Measurements from ENCODE around the gene DSCAML1.

Gene DSCAML1

GRCh38 chr11:117498791-117499190 is 298.2 kb downstream of the DSCAML1 start:
- Histone ChIP-seq H3K27me3 (replicated peaks; ENCODE audit: control insufficient read depth, insufficient read depth, low read length) (peaks cover 72% of the 10 kb centered on the region), H3K4me1 (ENCODE audit: control insufficient read depth, insufficient read depth, low read length) (no peaks in the 10 kb centered on the region), H3K9ac (ENCODE audit: low read length) (no peak overlapping the region), H3K9me3 (ENCODE audit: control insufficient read depth, low read length) (no peaks in the 10 kb centered on the region), H3K36me3 (ENCODE audit: control insufficient read depth, insufficient read depth, low read length, severe bottlenecking) (no peaks in the 10 kb centered on the region), H3K4me3 (ENCODE audit: low read length) (no peak overlapping the region)
- no peak for DNase-seq (ENCODE audit: low read depth)

DNA sequence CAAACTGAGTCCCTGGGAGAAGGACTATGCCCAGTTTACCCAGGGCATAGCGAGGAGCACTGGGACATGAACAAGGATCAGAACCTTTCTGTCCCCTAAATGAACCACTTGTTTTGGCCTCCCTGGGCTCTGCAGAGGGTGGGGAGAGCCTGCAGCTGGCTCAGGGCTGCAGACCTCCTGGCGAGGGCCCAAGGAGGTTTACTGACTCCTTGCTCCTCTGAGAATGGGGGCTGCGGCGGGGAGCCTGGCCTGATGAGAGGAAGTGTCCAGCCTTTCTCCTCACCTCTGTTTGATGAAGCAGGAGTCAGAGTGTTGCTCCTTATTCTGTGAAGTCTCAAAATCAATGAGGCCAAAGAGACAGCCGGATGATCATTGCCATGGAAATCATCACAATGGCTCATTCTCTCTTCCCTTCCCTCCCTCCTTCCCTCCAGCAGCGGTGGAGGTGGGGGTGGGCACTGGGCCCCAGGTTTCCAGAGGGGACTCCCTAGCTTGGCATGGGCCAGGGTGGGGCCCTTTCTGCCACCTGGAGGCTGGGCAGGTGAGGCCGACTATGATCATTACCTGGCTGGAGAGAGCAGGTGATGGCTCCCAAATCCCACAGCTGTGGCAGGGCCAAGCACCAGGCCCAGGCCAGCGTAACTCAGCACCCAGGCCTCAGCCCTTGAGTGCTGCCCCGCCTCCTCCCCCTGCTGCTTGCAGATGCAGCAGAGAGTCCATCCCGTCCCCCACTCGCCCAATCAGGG is 299.6 kb downstream of the DSCAML1 start:
- Histone ChIP-seq H3K9me3 (ENCODE audit: control insufficient read depth, low read length) (no peaks in the 10 kb centered on the region), H3K36me3 (ENCODE audit: control insufficient read depth, insufficient read depth, low read length, severe bottlenecking) (no peaks in the 10 kb centered on the region), H3K9ac (ENCODE audit: low read length) (no peak overlapping the region), H3K27me3 (replicated peaks; ENCODE audit: control insufficient read depth, insufficient read depth, low read length) (peaks cover 66% of the 10 kb centered on the region), H3K4me1 (ENCODE audit: control insufficient read depth, insufficient read depth, low read length) (no peaks in the 10 kb centered on the region), H3K4me3 (ENCODE audit: low read length) (no peak overlapping the region)
- no peak for DNase-seq (ENCODE audit: low read depth)

DNA sequence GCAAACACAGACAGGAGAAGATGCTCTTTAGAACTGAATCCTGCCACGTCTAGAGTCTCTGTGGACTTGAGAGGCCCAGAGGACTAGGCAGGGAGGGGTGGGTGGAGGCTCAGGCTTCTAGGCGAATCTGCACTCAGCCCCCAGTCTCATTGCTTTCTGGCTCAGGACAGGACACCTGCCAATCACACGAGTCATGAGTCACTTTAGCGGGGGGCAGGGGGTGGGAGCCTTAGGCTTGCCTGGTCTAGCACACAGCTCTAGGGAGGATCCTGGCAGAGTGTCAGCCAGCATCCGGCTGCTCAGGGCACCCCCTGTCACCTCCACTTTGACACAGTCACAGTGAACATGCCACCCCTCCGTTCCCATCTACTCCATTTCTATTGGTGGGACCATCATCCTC is 301.7 kb downstream of the DSCAML1 start:
- H3K9me3 ChIP-seq (ENCODE audit: control insufficient read depth, low read length) = no peaks in the 10 kb centered on the region
- peaks cover 62% of the 10 kb centered on the region for H3K27me3 ChIP-seq (replicated peaks; ENCODE audit: control insufficient read depth, insufficient read depth, low read length)
- no peak overlapping the region for H3K9ac ChIP-seq (ENCODE audit: low read length)
- no peaks in the 10 kb centered on the region for H3K36me3 ChIP-seq (ENCODE audit: control insufficient read depth, insufficient read depth, low read length, severe bottlenecking)
- no peak overlapping the region for H3K4me3 ChIP-seq (ENCODE audit: low read length)
- H3K4me1 ChIP-seq (ENCODE audit: control insufficient read depth, insufficient read depth, low read length) = no peaks in the 10 kb centered on the region
- DNase-seq (ENCODE audit: low read depth) = no peak

GRCh38 chr11:117492578-117493251 is 304.3 kb downstream of the DSCAML1 start:
- Histone ChIP-seq H3K4me3 (ENCODE audit: low read length) (no peak overlapping the region), H3K9me3 (ENCODE audit: control insufficient read depth, low read length) (no peaks in the 10 kb centered on the region), H3K27me3 (replicated peaks; ENCODE audit: control insufficient read depth, insufficient read depth, low read length) (peaks cover 62% of the 10 kb centered on the region), H3K4me1 (ENCODE audit: control insufficient read depth, insufficient read depth, low read length) (no peaks in the 10 kb centered on the region), H3K9ac (ENCODE audit: low read length) (no peak overlapping the region), H3K36me3 (ENCODE audit: control insufficient read depth, insufficient read depth, low read length, severe bottlenecking) (no peaks in the 10 kb centered on the region)
- DNase-seq (ENCODE audit: low read depth) = no peak

- H3K9me3 ChIP-seq (ENCODE audit: control insufficient read depth, low read length) = no peaks in the 10 kb centered on the region
Measured at GRCh38 chr11:117490911-117491310, 306.1 kb downstream of the DSCAML1 start.

DNA sequence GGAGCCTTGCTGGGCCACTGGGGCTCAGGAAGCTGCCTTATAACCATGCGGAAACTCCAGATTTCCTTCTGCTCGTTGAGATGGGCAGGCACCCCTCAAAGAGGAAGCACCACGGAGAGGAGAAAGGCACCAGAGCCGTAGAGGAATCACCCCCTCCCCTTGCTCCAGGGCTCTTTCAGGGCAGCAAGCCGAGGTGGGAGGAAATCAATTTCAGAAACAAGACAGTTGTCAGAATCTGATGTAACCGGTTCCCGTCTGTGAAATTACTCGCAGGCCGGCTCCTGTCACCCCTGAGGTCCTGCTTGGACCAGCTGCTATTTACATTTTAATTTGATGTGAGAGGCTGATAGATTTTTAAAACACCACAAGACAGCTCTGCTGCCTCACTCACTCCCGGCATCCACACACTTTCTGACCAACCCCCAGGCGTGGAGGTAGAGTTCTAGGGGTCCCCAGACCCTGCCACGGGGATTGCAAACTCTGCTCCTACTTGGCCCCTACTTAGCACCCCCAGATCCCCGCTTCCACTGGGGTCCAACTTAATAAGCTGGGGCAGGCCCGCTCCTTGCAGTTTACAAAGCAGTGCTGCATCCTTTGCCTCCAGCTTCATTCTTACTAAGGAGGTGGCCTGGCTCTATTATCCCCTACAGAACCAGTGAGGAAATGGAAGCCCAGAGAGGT is 306.9 kb downstream of the DSCAML1 start:
- peaks cover 52% of the 10 kb centered on the region for H3K27me3 ChIP-seq (replicated peaks; ENCODE audit: control insufficient read depth, insufficient read depth, low read length)
- no peaks in the 10 kb centered on the region for H3K4me1 ChIP-seq (ENCODE audit: control insufficient read depth, insufficient read depth, low read length)
- H3K9ac ChIP-seq (ENCODE audit: low read length) = no peak overlapping the region
- no peak for DNase-seq (ENCODE audit: low read depth)
- no peak overlapping the region for H3K4me3 ChIP-seq (ENCODE audit: low read length)
- no peaks in the 10 kb centered on the region for H3K36me3 ChIP-seq (ENCODE audit: control insufficient read depth, insufficient read depth, low read length, severe bottlenecking)
- H3K9me3 ChIP-seq (ENCODE audit: control insufficient read depth, low read length) = no peaks in the 10 kb centered on the region

More at GRCh38 chr11:117490911-117491310, 306.1 kb downstream of the DSCAML1 start:
- Histone ChIP-seq H3K36me3 (ENCODE audit: control insufficient read depth, insufficient read depth, low read length, severe bottlenecking) (no peaks in the 10 kb centered on the region), H3K4me1 (ENCODE audit: control insufficient read depth, insufficient read depth, low read length) (no peaks in the 10 kb centered on the region), H3K9ac (ENCODE audit: low read length) (no peak overlapping the region), H3K27me3 (replicated peaks; ENCODE audit: control insufficient read depth, insufficient read depth, low read length) (peaks cover 53% of the 10 kb centered on the region), H3K4me3 (ENCODE audit: low read length) (no peak overlapping the region)
- DNase-seq (ENCODE audit: low read depth) = no peak

DNA sequence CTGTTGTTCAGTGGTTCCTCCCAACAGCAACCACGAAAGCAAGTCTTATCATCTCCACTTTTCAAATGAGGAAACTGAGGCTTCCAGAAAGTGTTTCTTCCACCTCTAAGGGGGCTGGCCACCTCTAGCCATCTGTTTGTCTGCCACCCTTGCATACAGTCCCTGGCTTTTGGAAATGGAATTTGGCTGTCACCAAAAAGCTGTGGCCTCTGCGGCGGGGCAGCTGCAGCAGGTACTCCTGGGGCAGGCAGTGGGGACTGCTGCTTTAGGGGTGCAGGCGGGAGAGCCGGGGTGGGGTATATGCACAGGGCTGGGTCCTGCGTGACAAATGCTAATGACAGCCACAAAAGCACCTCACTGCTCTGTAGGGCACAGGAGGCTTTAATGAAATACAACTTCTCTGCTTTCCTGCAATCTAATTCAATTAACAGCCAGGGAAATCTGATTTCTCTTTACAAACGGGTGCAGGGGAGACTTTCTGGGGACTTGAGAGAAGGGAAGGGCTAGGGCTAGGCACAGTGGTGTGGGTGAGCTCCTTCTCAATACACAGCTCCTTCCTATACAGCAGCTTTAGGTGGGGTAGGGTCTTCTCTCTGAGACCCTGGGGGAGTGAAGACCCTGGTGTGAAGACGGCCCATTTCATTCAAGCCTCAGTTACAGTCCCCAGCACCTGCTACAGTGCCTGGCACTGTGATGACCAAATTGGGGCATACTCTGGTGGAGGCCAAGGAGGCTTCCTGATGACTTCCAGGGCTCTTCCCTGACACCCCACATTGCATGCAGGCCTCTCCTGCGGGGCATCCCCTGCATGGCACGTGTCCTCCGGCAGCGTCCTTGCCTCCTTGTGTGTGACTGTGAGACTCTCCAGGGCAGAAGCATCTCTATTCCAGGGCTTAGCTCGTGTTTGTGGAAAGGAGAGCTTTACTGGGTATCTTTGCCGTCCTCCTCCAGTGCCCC is 307.7 kb downstream of the DSCAML1 start:
- Histone ChIP-seq H3K4me1 (ENCODE audit: control insufficient read depth, insufficient read depth, low read length) (no peaks in the 10 kb centered on the region), H3K9ac (ENCODE audit: low read length) (no peak overlapping the region)

GRCh38 chr11:117486059-117486458 is 311.0 kb downstream of the DSCAML1 start:
- H3K4me1 ChIP-seq (ENCODE audit: control insufficient read depth, insufficient read depth, low read length) = peaks cover 3% of the 10 kb centered on the region
- H3K36me3 ChIP-seq (ENCODE audit: control insufficient read depth, insufficient read depth, low read length, severe bottlenecking) = no peaks in the 10 kb centered on the region
- H3K4me3 ChIP-seq (ENCODE audit: low read length) = no peak overlapping the region
- H3K27me3 ChIP-seq (replicated peaks; ENCODE audit: control insufficient read depth, insufficient read depth, low read length) = peaks cover 51% of the 10 kb centered on the region
- DNase-seq (ENCODE audit: low read depth) = no peak
- no peak overlapping the region for H3K9ac ChIP-seq (ENCODE audit: low read length)
- H3K9me3 ChIP-seq (ENCODE audit: control insufficient read depth, low read length) = no peaks in the 10 kb centered on the region

More for the DNA sequence above, 307.7 kb downstream of the DSCAML1 start:
- Histone ChIP-seq H3K27me3 (replicated peaks; ENCODE audit: control insufficient read depth, insufficient read depth, low read length) (peaks cover 51% of the 10 kb centered on the region), H3K9me3 (ENCODE audit: control insufficient read depth, low read length) (no peaks in the 10 kb centered on the region), H3K4me3 (ENCODE audit: low read length) (no peak overlapping the region), H3K36me3 (ENCODE audit: control insufficient read depth, insufficient read depth, low read length, severe bottlenecking) (no peaks in the 10 kb centered on the region)
- no peak for DNase-seq (ENCODE audit: low read depth)

GRCh38 chr11:117484156-117484555 is 312.9 kb downstream of the DSCAML1 start:
- H3K4me1 ChIP-seq (ENCODE audit: control insufficient read depth, insufficient read depth, low read length) = peaks cover 3% of the 10 kb centered on the region
- DNase-seq (ENCODE audit: low read depth) = peak; percentile 10

GRCh38 chr11:117483372-117483771 is 313.6 kb downstream of the DSCAML1 start:
- H3K27me3 ChIP-seq (replicated peaks; ENCODE audit: control insufficient read depth, insufficient read depth, low read length) = peaks cover 52% of the 10 kb centered on the region

More at GRCh38 chr11:117484156-117484555, 312.9 kb downstream of the DSCAML1 start:
- Histone ChIP-seq H3K9me3 (ENCODE audit: control insufficient read depth, low read length) (no peaks in the 10 kb centered on the region), H3K36me3 (ENCODE audit: control insufficient read depth, insufficient read depth, low read length, severe bottlenecking) (no peaks in the 10 kb centered on the region), H3K4me3 (ENCODE audit: low read length) (no peak overlapping the region), H3K9ac (ENCODE audit: low read length) (no peak overlapping the region), H3K27me3 (replicated peaks; ENCODE audit: control insufficient read depth, insufficient read depth, low read length) (peaks cover 49% of the 10 kb centered on the region)

More at GRCh38 chr11:117483372-117483771, 313.6 kb downstream of the DSCAML1 start:
- Histone ChIP-seq H3K4me3 (ENCODE audit: low read length) (no peak overlapping the region), H3K9me3 (ENCODE audit: control insufficient read depth, low read length) (no peaks in the 10 kb centered on the region), H3K9ac (ENCODE audit: low read length) (no peak overlapping the region), H3K36me3 (ENCODE audit: control insufficient read depth, insufficient read depth, low read length, severe bottlenecking) (no peaks in the 10 kb centered on the region), H3K4me1 (ENCODE audit: control insufficient read depth, insufficient read depth, low read length) (peaks cover 3% of the 10 kb centered on the region)
- no peak for DNase-seq (ENCODE audit: low read depth)

All from adipocyte (in vitro differentiated cells).